ENCODE results near the gene YOD1.
"Not testable (repeated sequence)": the region's sequence is repeated elsewhere in the genome, so short reads cannot be mapped to it uniquely, and the experiment has no call there.

YOD1 gene

GRCh38 chr1:207047505-207047904 is 3.5 kb downstream of the YOD1 start:
- no peak for DNase-seq

GRCh38 chr1:207045453-207045852 is 5.6 kb downstream of the YOD1 start:
- DNase-seq: no peak

GRCh38 chr1:207041397-207041796 is 9.6 kb downstream of the YOD1 start:
- not testable (repeated sequence) for DNase-seq

GRCh38 chr1:207040181-207040533 is 10.9 kb downstream of the YOD1 start:
- DNase-seq: no peak

- DNase-seq: no peak
These were observed 11.4 kb downstream of the YOD1 start for GRCh38 chr1:207039380-207040180.

GRCh38 chr1:207036865-207037264 is 14.1 kb downstream of the YOD1 start:
- no peak for DNase-seq

GRCh38 chr1:207035877-207036551 is 15.0 kb downstream of the YOD1 start:
- no peak for DNase-seq

GRCh38 chr1:207034998-207035397 is 16.0 kb downstream of the YOD1 start:
- no peak for DNase-seq

GRCh38 chr1:207034208-207034607 is 16.8 kb downstream of the YOD1 start:
- no peak for DNase-seq

GRCh38 chr1:207033302-207033701 is 17.7 kb downstream of the YOD1 start:
- DNase-seq: no peak

- DNase-seq: no peak
These were observed 18.4 kb downstream of the YOD1 start, which contains the start of gene C1orf116 for GRCh38 chr1:207032528-207033017. C1orf116 (minus strand) TSS chr1:207032756; CDS start chr1:207027598, 5,158 bp downstream.

- DNase-seq: no peak
These were observed 19.3 kb downstream of the YOD1 start for GRCh38 chr1:207031632-207032264.

GRCh38 chr1:207031016-207031415 is 20.0 kb downstream of the YOD1 start:
- no peak for DNase-seq

GRCh38 chr1:207030522-207031009 is 20.4 kb downstream of the YOD1 start:
- DNase-seq: no peak

GRCh38 chr1:207029701-207030521 is 21.1 kb downstream of the YOD1 start:
- no peak for DNase-seq

GRCh38 chr1:207028884-207029650 is 21.9 kb downstream of the YOD1 start:
- DNase-seq: no peak

GRCh38 chr1:207027921-207028320 is 23.1 kb downstream of the YOD1 start:
- no peak for DNase-seq

GRCh38 chr1:207027206-207027777 is 23.7 kb downstream of the YOD1 start:
- DNase-seq: no peak

- no peak for DNase-seq
These were observed 24.9 kb downstream of the YOD1 start for GRCh38 chr1:207026104-207026534.

GRCh38 chr1:207025146-207025880 is 25.7 kb downstream of the YOD1 start:
- no peak for DNase-seq

Data from eye (tissue), 1 donor.